Activated CD8-positive, alpha-beta T cell treated with anti-CD3 and anti-CD28 coated beads, Interleukin-2, amount 10 ng/mL, durations not matched to agents 7 days and 5 days (primary cell): ENCODE results near the gene MTUS2. TPM values are rescaled to one million over a fixed set of nuclear protein-coding genes. Genes with fewer than 3 reads are reported as not detected.

Experiments used
- ATAC-seq: fragments of 150-1000 bp; cut with Tn5 transposase; one replicate; pipeline ENCODE4 v1.10.0; 2021; ENCODE audit warnings: moderate library complexity
- CTCF ChIA-PET: fragments of 350-600 bp; sonication (Branson Sonifier 250); formaldehyde crosslinking; loops from one replicate; lab custom pipeline; 2021; ENCODE audit warnings: antibody characterized with exemption; lab: Charles Lee
- POLR2A ChIA-PET: fragments of 350-600 bp; sonication (Branson Sonifier 250); formaldehyde crosslinking; loops from one replicate; lab custom pipeline; 2021; ENCODE audit warnings: antibody characterized with exemption; lab: Charles Lee
- DNase-seq: peaks from one replicate; pipeline ENCODE4 v3.0.0-alpha.2; 2020
- H3K27ac Mint-ChIP-seq: one replicate; pipeline ENCODE4 v1.8.0; 2021; ENCODE audit warnings: mild to moderate bottlenecking, mixed read lengths
- H3K27me3 Mint-ChIP-seq: one replicate; pipeline ENCODE4 v1.8.0; 2021; ENCODE audit warnings: low read depth, mixed read lengths
- H3K36me3 Mint-ChIP-seq: one replicate; pipeline ENCODE4 v1.8.0; 2021; ENCODE audit warnings: low read depth, mixed read lengths
- H3K4me1 Mint-ChIP-seq: one replicate; pipeline ENCODE4 v1.8.0; 2021; ENCODE audit warnings: low read depth, mixed read lengths
- H3K4me3 Mint-ChIP-seq: one replicate; pipeline ENCODE4 v1.8.0; 2021; ENCODE audit warnings: mild to moderate bottlenecking, mixed read lengths
- H3K9me3 Mint-ChIP-seq: one replicate; pipeline ENCODE4 v1.8.0; 2022; ENCODE audit warnings: mixed read lengths; ENCODE audit not compliant: insufficient read depth
- total RNA-seq, 2 experiments: library from RNA; stranded (reverse); gene quantifications; one replicate each; pipeline ENCODE4 v1.2.3, GENCODE V29; 2021

MTUS2 gene
- total RNA-seq, 2 experiments from 2014 or later: not detected

DNA sequence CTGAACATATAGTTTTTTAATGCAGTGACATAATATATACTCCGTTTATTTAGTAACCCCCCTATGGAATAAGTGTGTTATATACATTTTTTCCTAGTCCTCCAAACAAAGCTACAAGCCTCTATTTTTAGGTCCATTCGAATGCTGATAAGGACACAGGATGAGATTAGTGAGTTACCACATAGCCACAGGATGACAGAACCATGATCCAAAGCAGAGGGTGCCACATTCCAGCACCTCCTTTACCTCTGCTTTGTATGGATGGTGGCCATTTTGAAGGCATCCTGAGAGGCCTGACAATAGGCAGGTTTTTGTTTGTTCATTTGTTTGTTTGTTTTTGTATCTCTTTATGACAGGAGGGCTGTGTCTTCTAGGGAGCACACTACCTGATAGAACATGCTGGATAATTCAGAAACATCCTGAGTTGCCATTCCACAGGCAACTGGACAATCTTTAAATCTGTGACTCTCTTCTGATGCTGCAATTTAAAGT, 186.3 kb downstream of the MTUS2 start:
- Mint-ChIP-seq H3K27me3 (no peaks in the 10 kb centered on the region), H3K9me3 (no peaks in the 10 kb centered on the region), H3K4me3 (no peak overlapping the region), H3K36me3 (no peaks in the 10 kb centered on the region), H3K4me1 (no peaks in the 10 kb centered on the region), H3K27ac (no peak overlapping the region)
- POLR2A ChIA-PET: no interaction called here
- CTCF ChIA-PET: no interaction called here
- no peak for DNase-seq
- no peak for ATAC-seq

- CTCF ChIA-PET: no interaction called here
- POLR2A ChIA-PET: no interaction called here
- Mint-ChIP-seq H3K27ac (no peak overlapping the region), H3K9me3 (no peaks in the 10 kb centered on the region), H3K27me3 (no peaks in the 10 kb centered on the region), H3K4me1 (no peaks in the 10 kb centered on the region), H3K4me3 (no peak overlapping the region), H3K36me3 (no peaks in the 10 kb centered on the region)
- ATAC-seq (no peak), DNase-seq (no peak)
Measured at GRCh38 chr13:29008296-29008695, 188.2 kb downstream of the MTUS2 start.

- ATAC-seq: no peak
- POLR2A ChIA-PET: no interaction called here
- Mint-ChIP-seq H3K27ac (no peak overlapping the region), H3K4me1 (peaks cover 5% of the 10 kb centered on the region), H3K36me3 (no peaks in the 10 kb centered on the region), H3K9me3 (peaks cover 6% of the 10 kb centered on the region), H3K27me3 (no peaks in the 10 kb centered on the region), H3K4me3 (no peak overlapping the region)
- CTCF ChIA-PET: no interaction called here
- DNase-seq: no peak
Measured at GRCh38 chr13:29020314-29020713, 200.2 kb downstream of the MTUS2 start.

GRCh38 chr13:29021311-29021710, 201.2 kb downstream of the MTUS2 start:
- Mint-ChIP-seq H3K9me3 (peaks cover 7% of the 10 kb centered on the region), H3K4me1 (peaks cover 5% of the 10 kb centered on the region), H3K27ac (no peak overlapping the region), H3K4me3 (no peak overlapping the region), H3K27me3 (no peaks in the 10 kb centered on the region), H3K36me3 (no peaks in the 10 kb centered on the region)
- DNase-seq: no peak
- no peak for ATAC-seq
- ChIA-PET POLR2A (no interaction called here), CTCF (no interaction called here)

- DNase-seq: no peak
- peaks cover 5% of the 10 kb centered on the region for H3K4me1 Mint-ChIP-seq
- POLR2A ChIA-PET: no interaction called here
Measured at GRCh38 chr13:29021717-29022116, 201.6 kb downstream of the MTUS2 start.

GRCh38 chr13:29022410-29022809, 202.3 kb downstream of the MTUS2 start:
- Mint-ChIP-seq H3K36me3 (no peaks in the 10 kb centered on the region), H3K4me1 (peaks cover 5% of the 10 kb centered on the region), H3K4me3 (no peak overlapping the region), H3K27me3 (no peaks in the 10 kb centered on the region), H3K9me3 (peaks cover 9% of the 10 kb centered on the region), H3K27ac (no peak overlapping the region)
- ATAC-seq: no peak
- no peak for DNase-seq
- ChIA-PET CTCF (no interaction called here), POLR2A (no interaction called here)

More at GRCh38 chr13:29021717-29022116, 201.6 kb downstream of the MTUS2 start:
- ATAC-seq: no peak
- Mint-ChIP-seq H3K27me3 (no peaks in the 10 kb centered on the region), H3K9me3 (peaks cover 9% of the 10 kb centered on the region), H3K4me3 (no peak overlapping the region), H3K27ac (no peak overlapping the region), H3K36me3 (no peaks in the 10 kb centered on the region)
- CTCF ChIA-PET: no interaction called here

DNA sequence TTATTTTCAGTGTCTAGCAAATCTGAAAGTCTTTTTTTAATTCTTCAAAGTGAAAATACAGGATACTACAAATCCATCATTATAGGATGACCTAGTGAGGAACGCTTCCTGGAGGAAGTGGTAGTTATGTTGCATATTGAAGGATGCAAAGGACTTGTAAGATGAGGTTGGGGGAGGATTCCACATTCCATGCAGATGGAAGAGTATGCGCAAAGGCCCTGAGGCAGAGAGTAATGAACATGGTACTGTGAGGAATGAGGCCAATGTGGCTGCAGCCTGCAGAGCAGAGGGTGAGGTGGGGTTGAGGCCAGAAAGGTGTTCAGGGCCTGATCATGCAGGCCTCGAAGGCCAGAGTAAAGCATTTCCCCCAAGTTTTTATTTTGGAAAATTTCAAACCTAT, 202.8 kb downstream of the MTUS2 start:
- H3K4me3 Mint-ChIP-seq: no peak overlapping the region
- no peaks in the 10 kb centered on the region for H3K36me3 Mint-ChIP-seq
- H3K9me3 Mint-ChIP-seq: peaks cover 9% of the 10 kb centered on the region
- H3K27ac Mint-ChIP-seq: no peak overlapping the region
- ChIA-PET CTCF (no interaction called here), POLR2A (no interaction called here)
- ATAC-seq (no peak), DNase-seq (no peak)
- no peaks in the 10 kb centered on the region for H3K27me3 Mint-ChIP-seq
- H3K4me1 Mint-ChIP-seq: peaks cover 5% of the 10 kb centered on the region

- CTCF ChIA-PET: no interaction called here
- no peaks in the 10 kb centered on the region for H3K27me3 Mint-ChIP-seq
- H3K4me1 Mint-ChIP-seq: peaks cover 5% of the 10 kb centered on the region
- H3K36me3 Mint-ChIP-seq: no peaks in the 10 kb centered on the region
- H3K4me3 Mint-ChIP-seq: no peak overlapping the region
- no peak for DNase-seq
- POLR2A ChIA-PET: no interaction called here
- H3K27ac Mint-ChIP-seq: no peak overlapping the region
- no peak for ATAC-seq
- peaks cover 9% of the 10 kb centered on the region for H3K9me3 Mint-ChIP-seq
Measured at GRCh38 chr13:29024783-29025182, 204.6 kb downstream of the MTUS2 start.

DNA sequence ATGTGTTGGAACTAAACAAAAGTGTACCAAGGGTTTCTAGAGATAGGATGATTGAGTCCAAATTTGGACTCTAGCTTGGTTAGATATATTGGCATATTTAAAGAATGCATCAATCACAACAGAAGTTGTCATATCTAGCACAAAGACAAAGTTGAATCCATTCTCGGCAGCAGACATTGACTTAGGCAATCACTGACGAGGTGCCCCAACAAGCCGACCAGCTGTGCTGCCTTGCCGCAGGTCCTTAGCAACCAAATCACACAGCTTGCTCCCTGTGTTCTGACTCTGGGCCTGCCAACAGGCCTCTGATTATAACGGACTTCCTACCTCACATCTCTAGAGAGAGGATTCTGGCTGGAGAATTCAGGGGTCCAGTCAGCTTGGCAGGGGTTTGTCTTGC, 208.7 kb downstream of the MTUS2 start:
- Mint-ChIP-seq H3K4me1 (no peaks in the 10 kb centered on the region), H3K36me3 (no peaks in the 10 kb centered on the region), H3K9me3 (peaks cover 9% of the 10 kb centered on the region), H3K4me3 (no peak overlapping the region), H3K27me3 (no peaks in the 10 kb centered on the region), H3K27ac (no peak overlapping the region)
- no peak for ATAC-seq
- POLR2A ChIA-PET: no interaction called here
- CTCF ChIA-PET: no interaction called here
- DNase-seq: no peak

GRCh38 chr13:29038700-29039099, 218.6 kb downstream of the MTUS2 start:
- no peaks in the 10 kb centered on the region for H3K27me3 Mint-ChIP-seq
- POLR2A ChIA-PET: no interaction called here
- H3K27ac Mint-ChIP-seq: no peak overlapping the region

GRCh38 chr13:29039212-29039611, 219.1 kb downstream of the MTUS2 start:
- no peak for DNase-seq
- Mint-ChIP-seq H3K36me3 (no peaks in the 10 kb centered on the region), H3K4me1 (no peaks in the 10 kb centered on the region), H3K4me3 (no peak overlapping the region), H3K9me3 (no peaks in the 10 kb centered on the region), H3K27ac (no peak overlapping the region), H3K27me3 (no peaks in the 10 kb centered on the region)
- ATAC-seq: no peak
- CTCF ChIA-PET: no interaction called here
- POLR2A ChIA-PET: no interaction called here

More at GRCh38 chr13:29038700-29039099, 218.6 kb downstream of the MTUS2 start:
- CTCF ChIA-PET: no interaction called here
- Mint-ChIP-seq H3K9me3 (no peaks in the 10 kb centered on the region), H3K36me3 (no peaks in the 10 kb centered on the region), H3K4me1 (no peaks in the 10 kb centered on the region), H3K4me3 (no peak overlapping the region)
- DNase-seq (no peak), ATAC-seq (no peak)

DNA sequence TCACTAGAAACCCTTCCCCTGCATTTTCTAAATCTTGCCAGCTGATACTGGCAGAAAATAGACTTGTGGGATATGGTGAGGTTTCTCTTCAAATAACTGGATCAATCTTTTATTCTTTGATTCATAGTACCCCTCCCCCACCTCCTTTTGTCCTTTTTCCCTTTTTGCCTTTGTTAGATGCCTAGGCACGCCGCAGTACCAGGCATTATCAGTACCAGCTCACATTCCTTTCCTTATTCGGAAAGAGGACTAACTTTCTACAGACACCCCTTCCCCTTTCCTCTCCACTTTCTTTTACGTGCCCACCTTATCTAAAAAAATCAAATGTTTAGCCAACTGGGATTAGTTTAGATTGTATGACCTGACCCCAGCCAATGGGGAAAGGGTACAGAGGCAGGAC, 226.4 kb downstream of the MTUS2 start:
- Mint-ChIP-seq H3K36me3 (no peaks in the 10 kb centered on the region), H3K27ac (no peak overlapping the region), H3K27me3 (no peaks in the 10 kb centered on the region), H3K9me3 (peaks cover 5% of the 10 kb centered on the region), H3K4me1 (no peaks in the 10 kb centered on the region), H3K4me3 (no peak overlapping the region)
- ChIA-PET POLR2A (no interaction called here), CTCF (no interaction called here)
- DNase-seq (no peak), ATAC-seq (no peak)

DNA sequence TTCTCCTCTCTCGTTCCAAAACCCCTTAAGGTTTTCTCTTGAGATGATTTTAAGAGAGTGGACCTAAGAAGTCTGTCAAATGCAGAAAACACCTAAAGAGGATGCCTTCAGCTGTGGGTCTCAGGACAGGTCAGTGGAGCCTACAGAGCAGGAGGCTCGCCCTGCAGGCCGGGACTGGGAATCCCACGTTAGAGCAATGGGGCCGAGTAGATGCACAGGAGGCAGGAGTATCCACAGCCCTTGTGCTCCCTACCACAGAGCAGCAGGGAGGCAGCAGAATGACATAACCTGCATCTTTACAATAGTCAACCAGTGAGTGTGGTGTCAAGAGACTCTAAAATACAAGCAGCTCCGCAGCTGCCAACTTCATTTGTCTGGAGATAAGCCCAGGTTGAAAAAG, 229.4 kb downstream of the MTUS2 start:
- ChIA-PET POLR2A (no interaction called here), CTCF (no interaction called here)
- no peak for DNase-seq
- H3K9me3 Mint-ChIP-seq: peaks cover 9% of the 10 kb centered on the region
- ATAC-seq: no peak
- no peaks in the 10 kb centered on the region for H3K36me3 Mint-ChIP-seq
- no peaks in the 10 kb centered on the region for H3K4me1 Mint-ChIP-seq
- no peaks in the 10 kb centered on the region for H3K27me3 Mint-ChIP-seq
- H3K4me3 Mint-ChIP-seq: no peak overlapping the region
- no peak overlapping the region for H3K27ac Mint-ChIP-seq
